Epithelial cell of prostate (primary cell): ENCODE data around the gene ST8SIA6.
"Not testable (repeated sequence)": the region's sequence is repeated elsewhere in the genome, so short reads cannot be mapped to it uniquely, and the experiment has no call there.

Experiments used
- DNase-seq: peaks from one replicate; pipeline ENCODE4 v3.0.0-alpha.2; 2011; ENCODE audit warnings: low read depth, low spot score
- H3K27ac ChIP-seq: fragments of 450-650 bp; 2 replicates; pipeline ENCODE4 v1.5.1; 2017; ENCODE audit warnings: mild to moderate bottlenecking

ST8SIA6 gene

DNA sequence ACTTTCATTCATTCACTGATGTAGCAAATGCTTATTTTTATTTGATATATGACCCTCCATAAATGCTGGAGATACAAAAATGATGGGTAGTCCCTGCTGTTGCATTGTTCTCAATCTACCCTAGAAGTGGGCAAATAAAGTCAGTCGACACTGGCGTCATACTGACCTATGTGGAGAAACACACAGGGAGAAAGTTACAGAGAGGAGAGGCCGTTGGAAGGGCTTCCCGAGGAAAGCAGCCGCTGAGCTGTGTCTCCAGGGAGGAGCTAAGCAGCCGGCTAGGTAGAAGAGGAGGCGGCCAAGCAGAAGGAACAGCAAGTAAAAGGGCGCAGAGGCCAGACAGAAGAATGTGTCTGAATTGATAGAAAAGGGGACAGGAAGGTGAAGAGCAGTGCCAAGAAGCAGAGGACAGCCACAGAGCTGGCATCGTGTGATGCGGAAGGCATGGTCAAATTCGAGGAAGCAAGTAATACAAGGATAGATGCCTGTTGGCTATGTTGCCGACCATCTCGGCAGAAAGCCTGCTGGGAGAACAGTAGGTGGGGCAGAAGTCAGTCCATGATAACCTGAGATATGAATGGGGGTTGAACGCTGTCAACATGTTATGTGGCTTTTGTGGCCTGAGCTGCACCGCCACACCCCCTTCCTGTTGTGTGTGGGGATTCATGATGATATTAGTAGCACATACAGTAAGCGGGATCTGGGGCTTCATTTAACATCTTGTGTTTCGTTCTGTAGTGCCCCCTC, 25.9 kb downstream of the ST8SIA6 start:
- DNase-seq: no peak

DNA sequence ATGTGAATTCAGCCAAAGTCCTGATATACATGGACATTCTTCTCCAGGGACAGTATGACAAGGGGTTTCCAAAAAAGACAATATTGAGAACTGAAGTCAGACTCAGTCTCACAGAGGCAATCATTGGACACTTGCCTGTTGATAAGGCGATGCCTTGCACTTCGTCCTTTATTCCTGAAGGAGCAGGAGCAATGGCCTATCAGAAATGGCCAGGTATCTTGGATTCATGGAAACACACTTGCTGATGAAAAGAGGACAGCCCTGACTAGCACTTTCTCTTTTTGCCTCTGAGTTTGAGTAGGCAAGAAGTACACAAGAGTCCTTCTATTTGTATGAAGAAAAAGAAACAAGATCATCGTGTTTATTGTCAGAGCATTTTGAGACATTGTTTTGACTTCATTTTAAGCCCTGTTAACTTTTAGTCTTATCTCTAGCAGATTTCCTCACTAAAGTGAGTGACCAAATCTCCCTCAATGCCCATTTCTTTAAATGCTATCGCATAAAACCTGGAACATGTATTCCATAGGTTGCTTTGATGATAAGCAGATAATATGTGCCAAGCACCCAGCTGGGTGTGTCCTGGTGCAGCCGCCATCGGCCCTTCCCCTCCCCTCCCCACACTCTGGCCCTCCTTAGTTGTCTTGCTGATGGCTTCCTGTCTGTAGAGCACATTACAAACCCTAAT, 26.6 kb downstream of the ST8SIA6 start:
- no peak overlapping the region for H3K27ac ChIP-seq
- no peak for DNase-seq

More for the DNA sequence above, 25.9 kb downstream of the ST8SIA6 start:
- no peak overlapping the region for H3K27ac ChIP-seq

GRCh38 chr10:17427201-17427600, 27.2 kb downstream of the ST8SIA6 start:
- no peak overlapping the region for H3K27ac ChIP-seq
- DNase-seq: no peak

DNA sequence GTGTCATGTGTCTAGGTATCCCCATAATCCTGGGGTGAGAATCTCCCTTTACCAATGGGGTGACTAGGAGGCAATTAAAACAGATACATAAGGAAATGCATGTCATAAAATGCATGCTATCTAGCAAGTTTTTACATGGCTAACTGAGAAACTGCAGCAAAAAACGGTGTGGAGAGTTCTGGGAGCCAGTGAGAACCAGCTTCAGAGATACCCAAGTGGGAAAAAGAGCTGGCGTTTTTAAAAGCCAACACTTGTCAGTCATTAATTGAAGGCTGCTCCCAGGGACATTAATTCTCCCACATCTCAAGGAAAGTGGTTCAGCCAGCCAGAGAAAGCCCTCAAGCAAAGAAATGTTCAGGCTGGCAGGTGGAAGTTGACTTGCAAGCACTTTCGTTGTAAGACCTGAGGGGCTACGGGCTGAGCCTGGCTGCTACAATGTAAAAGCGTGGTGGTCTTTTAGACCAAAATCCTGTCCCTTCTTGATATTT, 28.1 kb downstream of the ST8SIA6 start:
- no peak overlapping the region for H3K27ac ChIP-seq
- no peak for DNase-seq

DNA sequence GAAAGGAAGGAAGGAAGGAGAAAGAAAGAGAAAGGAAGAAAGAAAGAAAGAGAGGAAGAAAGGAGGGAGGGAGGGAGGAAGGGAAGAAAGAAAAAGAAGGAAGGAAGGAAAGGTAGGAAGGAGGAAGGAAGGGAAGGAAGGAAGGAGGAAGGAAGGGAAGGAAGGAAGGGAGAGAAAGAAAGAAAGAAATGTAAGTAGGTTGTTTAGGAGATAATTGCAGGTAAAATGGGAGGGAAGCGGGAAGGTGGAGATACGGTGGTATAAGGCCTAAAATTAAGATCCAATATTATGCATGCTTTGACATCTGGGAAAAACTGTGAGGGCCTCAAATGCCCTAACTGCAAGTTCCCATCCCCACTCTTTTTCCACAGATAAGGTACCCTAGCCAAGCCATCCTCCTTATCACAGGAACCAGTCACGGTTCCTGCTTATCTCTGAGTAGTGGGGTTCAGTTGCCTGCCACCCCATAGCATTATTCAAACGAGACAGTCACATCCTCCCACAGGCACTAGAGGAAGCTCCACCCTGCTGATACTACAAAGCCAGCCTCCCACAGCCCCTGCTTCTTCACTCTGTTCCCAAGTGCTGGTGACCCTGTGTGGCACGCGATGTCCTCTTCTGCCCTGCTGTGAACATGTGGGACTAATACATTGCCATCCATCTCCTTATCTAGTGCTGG, 28.7 kb downstream of the ST8SIA6 start:
- H3K27ac ChIP-seq: no peak overlapping the region
- no peak for DNase-seq

GRCh38 chr10:17423632-17424186, 30.7 kb downstream of the ST8SIA6 start:
- H3K27ac ChIP-seq: no peak overlapping the region
- no peak for DNase-seq

- no peak overlapping the region for H3K27ac ChIP-seq
- DNase-seq: no peak
Observed at GRCh38 chr10:17422931-17423330, 31.5 kb downstream of the ST8SIA6 start.

DNA sequence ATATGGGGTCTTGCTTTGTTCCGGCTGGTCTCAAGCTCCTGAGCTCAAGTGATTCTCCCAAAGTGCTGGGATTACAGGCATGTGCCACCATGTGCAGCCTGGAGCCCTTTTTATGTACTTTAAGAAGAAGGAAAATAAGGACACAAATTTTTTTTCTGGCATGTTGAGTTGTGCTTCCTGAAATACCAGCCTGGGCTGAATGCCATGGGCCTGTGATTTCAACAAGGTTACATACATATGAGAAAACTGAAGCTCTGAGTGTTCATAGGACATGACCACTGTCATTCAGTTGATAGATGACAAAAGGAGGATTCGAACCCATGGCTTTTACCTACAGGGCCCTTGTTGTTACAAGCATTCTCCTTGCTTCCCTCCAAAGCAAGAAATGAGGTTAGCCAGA, 36.1 kb downstream of the ST8SIA6 start:
- H3K27ac ChIP-seq: no peak overlapping the region
- no peak for DNase-seq

- no peak overlapping the region for H3K27ac ChIP-seq
- no peak for DNase-seq
Observed at GRCh38 chr10:17416442-17417211, 37.8 kb downstream of the ST8SIA6 start.

DNA sequence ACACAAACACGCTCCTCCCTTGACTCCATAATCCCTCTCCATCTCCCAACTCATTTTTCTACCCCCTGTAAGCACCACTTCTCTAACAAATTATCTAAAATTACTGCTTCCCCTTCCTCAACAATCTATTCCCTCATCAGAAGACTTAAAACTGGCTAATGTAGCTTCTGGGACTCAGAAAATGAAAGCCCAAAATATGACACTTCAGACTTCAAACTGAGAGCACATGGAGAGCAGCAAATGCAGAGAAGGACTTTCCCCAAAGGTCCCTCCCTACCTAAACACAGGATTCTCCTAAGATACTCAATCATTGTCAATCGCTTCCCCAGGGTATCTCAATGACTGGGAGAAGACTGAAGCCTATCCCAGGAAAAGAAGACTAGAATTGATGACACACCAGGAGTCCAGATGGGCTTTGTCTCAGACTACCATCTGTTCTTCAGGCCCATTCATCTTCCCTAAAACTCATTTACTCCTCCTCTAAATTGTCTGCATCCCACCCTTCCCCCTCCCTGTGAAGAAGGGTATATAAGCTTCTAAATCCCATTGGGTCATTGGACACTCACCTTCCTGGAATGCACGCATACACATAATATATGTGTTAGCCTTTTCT, 39.2 kb downstream of the ST8SIA6 start:
- no peak for DNase-seq
- H3K27ac ChIP-seq: no peak overlapping the region

GRCh38 chr10:17414484-17414883, 39.9 kb downstream of the ST8SIA6 start:
- DNase-seq: no peak
- H3K27ac ChIP-seq: no peak overlapping the region

- no peak overlapping the region for H3K27ac ChIP-seq
Observed at GRCh38 chr10:17413876-17414275, 40.5 kb downstream of the ST8SIA6 start.

DNA sequence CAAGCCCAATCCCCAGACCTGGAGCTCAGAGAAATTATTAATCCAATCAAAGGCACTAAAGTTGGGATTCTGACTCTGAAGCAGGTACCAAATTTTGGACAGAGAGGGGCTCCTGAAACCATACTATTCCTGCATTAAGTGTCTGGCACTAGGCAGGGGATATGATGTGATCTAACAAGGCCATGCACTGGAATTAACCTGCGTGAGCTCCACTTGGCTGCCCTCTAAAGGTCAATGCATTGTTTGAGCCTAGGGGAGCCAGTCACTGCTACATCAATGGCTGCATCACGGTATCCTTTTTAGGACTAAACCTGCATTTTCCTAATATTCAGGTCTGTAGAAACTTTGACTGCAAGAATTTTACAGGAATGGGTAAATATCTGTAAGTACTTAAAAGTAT, 42.1 kb downstream of the ST8SIA6 start:
- no peak for DNase-seq
- no peak overlapping the region for H3K27ac ChIP-seq

More at GRCh38 chr10:17413876-17414275, 40.5 kb downstream of the ST8SIA6 start:
- no peak for DNase-seq

- DNase-seq: no peak
- no peak overlapping the region for H3K27ac ChIP-seq
Observed at GRCh38 chr10:17410907-17411306, 43.5 kb downstream of the ST8SIA6 start.

- no peak overlapping the region for H3K27ac ChIP-seq
- DNase-seq: no peak
Observed at GRCh38 chr10:17409170-17409733, 45.1 kb downstream of the ST8SIA6 start.

- no peak overlapping the region for H3K27ac ChIP-seq
- DNase-seq: no peak
Observed at GRCh38 chr10:17407047-17407446, 47.3 kb downstream of the ST8SIA6 start.

DNA sequence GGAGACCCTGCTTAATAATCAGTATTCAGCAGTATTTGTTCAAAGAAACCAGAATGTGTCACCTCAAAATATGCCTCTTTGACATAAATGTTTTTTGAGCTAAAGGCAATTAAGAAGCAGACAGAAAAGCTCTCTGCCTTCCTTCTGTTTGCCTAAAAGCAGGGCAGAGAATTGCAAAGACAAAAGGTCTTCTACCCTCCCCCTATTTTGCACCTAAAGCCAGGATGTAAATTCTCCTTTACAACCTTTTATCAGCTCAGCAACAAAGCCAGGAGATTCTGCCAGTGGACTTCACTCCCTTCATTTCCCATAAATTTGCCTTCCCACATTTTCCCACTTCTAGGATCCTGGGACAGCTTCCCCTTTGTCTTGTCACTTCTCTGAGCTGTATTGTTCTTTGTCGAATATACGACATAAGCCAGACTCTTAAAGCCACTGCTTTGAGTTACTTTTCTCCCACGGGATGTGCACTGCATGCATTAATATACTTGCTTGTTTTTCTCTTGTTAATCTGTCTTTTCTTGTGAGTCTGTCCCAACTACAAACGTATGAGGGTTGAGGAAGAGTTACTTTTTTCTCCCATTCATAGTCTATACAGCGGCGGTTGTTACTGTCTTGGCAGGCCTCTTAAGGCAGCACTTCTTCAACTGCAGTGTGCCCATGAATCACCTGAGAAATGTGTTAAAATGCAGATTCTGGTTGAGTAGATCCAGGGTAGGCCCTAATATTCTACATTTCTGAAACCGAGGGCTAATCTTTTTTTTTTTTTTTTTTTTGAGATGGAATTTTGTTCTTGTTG, 48.2 kb downstream of the ST8SIA6 start:
- H3K27ac ChIP-seq: no peak overlapping the region
- DNase-seq: no peak

DNA sequence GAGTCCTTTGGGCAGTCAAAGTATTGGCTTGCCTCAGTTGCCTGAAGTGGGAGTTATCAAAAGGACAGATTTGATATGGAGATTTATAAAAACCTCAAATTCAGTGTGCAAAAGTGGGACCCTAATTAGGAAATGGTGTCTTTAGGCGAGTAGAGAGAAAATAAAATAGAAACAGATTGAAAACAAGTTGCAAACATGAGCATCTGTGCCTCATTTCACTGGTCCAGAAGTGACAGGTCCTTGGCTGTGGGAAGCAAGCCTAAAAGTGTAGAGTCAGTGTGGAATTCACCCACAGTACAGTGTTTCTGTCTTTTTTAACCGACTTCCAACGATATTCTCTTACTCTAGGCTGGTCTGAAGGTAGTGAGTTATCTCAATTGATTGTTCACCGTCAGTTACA, 51.2 kb downstream of the ST8SIA6 start:
- DNase-seq: no peak
- H3K27ac ChIP-seq: no peak overlapping the region

- H3K27ac ChIP-seq, DNase-seq: not testable (repeated sequence)
Observed at GRCh38 chr10:17402040-17402439, 52.4 kb downstream of the ST8SIA6 start.
